CD4-positive, alpha-beta T cell treated with Interleukin-10 for 1 hour (primary cell): ENCODE measurements around the gene HIRIP3.
"Not testable (repeated sequence)": the region's sequence is repeated elsewhere in the genome, so short reads cannot be mapped to it uniquely, and the experiment has no call there.

ENCODE experiments used
- DNase-seq: peaks from one replicate; pipeline ENCODE4 v3.0.0-alpha.2; 2020

The HIRIP3 gene

DNA sequence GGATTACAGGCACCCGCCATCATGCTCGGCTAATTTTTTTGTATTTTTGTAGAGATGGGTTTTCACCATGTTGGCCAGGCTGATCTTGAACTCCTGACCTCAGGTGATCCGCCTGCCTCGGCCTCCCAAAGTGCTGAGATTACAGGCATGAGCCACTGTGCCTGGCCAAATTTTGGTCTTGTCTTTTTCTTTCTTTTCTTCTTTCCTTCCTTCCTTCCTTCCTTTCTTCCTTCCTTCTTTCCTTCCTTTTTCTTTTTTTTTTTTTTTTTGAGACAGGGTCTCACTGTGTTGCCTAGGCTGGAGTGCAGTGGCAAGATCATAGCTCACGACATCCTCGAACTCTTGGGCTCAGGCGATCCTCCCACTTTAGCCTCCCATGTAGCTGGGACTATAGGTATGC lies 20.0 kb upstream of the HIRIP3 start:
- DNase-seq, result not testable (repeated sequence)

DNA sequence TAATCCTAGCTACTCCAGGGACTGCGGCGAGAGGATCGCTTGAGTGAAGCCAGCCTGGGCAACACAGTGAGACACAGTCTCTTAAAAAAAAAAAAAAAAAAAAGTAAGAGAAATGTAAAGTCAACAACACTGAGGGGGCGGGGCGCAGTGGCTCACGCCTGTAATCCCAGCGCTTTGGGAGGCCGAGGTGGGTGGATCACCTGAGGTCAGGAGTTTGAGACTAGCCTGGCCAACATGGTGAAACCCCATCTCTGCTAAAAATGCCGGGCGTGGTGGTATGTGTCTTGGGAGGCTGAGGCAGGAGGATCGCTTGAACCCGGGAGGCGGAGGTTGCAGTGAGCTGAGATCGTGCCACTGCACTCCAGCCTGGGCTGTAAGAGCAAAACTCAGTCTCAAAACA lies 17.2 kb upstream of the HIRIP3 start:
- not testable (repeated sequence) for DNase-seq

DNA sequence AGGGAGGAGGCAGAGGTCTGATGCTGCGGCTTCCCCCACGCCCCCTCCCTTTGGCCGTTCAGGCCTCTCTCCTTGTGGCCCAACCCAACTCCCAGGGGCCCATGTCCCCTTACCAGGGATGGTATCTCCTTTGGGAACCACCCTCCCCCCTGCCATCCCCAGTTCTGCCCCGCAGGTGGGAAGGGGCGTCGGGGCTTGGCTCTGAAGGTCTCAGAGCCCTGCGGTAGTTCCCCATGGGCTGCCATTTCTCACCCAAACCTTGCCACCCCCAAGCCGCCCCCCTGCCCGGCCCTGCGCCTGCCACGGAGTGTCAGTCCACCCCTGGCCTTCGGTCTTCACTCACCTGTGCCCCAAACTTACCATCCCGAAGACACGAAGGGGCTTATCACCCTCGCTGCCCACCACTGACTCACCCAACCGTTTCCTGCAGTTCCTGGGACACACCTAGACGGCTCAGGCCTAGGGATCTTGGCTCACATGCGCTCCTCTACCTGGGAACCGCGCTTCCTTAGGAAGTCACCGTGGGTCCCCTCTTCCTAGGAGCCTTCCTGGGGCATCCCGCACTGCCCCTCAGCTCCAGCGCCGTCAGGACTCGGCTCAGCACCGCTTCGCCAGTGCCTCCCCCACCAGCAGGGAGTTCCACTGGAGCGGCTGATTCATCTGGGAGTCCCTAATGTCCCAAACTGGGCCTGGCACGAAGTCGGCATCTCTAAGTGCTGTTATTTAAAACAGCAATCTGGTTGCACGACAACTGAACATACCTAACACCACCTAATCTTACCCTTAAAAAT lies 16.5 kb upstream of the HIRIP3 start:
- DNase-seq, result no peak

DNA sequence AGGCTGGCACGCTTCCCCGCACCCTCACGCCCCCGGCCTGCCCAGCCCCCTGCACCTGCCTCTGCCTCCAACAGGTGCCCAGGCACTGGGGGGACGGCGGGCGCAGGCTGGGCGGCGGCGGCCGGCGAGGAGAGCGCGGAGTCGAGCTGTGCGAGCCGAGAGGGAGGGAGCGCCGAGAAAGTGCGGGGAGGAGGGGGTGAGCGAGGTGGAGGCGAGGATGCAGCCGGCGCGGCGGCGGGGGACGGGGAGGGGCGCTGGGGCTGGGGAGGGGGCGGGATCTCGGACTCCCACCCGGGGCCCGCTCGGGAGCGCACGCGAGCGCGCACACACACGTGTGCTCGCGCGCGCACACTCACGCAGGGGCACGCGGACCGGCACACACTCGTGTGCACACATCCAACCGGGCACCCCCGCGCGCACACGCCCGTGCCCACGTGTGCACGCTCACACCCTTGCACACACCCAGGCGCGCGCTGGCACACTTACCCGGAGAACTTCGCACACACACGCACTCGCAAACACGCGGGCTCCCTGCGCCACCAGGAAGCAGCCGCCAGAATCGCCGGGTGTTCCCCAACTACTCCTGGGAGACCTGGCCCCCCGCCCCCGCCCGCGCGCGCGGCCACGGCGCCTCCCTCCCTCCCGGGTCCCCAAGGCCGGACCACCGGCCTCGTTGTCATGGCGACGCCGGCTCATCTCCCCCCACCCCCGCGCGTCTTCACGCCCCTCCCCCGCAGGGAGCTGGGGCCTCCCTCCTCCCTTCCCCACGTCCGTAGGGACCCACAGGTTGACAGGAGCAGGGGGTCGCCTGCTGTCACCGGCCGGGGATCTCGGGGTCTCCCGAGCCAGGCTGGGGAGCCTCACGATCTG lies 15.7 kb upstream of the HIRIP3 start, which contains the start of gene DOC2A:
Gene DOC2A, minus strand, starts transcription at position 184 of the 870 bp plus-strand sequence. CDS start 805 bp downstream, outside the sequence.
- peak; percentile 24 for DNase-seq

DNA sequence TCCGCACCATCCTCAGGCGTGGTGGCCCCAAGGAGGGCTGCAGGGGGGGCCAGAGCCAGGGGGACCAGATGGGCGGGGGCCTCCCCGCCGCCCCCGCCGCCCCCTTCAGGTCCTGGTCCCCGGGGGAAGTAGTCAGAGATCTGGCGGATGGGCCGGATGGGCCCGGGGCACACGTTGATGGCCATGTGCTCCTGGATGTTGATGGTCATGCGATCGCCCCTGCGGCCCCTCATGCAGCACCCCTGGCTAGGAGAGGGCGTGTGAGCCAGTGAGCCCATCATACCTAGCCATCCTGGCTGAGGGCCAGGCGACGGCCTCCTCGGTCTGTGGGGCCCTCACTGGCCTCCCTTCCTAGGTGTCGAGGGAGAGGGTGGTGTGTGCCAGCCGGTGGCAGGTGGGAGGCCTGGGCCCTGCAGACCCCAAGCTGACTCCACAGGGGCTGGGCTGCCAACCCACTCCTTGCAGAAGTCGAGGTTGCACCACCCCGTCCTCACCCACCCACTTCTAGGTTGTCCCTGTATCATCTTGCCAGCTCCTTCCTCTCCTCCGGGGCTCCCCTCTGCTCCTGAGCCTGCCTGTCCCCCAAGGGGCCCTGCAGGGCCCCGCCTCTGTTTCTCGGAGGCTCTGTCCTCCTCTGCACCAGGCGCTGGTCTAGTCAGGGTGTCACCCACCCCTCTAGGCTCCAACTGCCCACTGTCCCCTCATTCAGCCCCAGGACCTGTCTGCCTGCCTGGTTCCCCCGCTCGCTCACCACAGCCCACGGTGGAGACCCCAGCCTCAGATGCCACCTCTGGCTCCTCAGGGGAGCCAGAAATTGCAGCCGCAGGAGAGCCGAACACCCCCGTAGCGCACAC lies 14.8 kb upstream of the HIRIP3 start:
- no peak for DNase-seq

DNA sequence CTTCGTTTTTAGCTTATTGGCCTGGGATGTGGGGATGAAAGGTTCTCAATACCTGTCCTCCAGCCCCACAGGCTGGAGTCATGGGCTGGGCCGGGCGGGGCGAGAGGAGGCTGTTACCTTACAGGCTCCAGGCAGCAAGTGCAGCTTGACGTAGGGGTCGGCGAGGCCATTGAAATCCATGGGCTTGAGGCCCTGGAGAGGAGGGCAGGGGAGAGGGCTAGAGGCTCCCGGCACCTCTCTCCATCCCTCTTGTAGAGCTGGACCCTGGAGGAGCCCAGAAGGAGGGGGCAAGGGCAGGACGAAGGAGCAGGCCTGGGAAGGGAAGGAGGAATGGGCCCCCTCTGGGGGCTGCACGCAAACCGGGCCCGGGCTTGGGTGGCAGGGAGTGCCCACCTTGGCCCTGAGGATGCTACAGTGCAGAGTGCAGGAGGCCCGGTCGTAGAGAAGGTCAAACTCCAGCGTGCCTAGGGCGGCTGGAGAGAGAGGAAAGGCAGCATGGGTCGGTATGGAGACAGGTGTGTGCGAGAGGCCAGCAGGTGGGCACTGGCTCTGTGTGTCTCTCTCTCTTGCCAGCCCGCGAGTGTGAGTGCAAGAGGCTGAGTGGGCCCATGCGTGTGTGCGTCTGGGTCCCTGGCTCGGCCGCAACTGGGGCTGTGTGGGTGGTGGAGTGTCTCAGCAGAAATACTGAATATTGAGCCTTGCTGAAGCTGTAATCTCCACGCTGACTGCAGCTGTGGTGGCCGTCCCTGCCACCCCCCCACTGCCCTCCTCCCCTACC lies 13.9 kb upstream of the HIRIP3 start:
- DNase-seq, result no peak

DNA sequence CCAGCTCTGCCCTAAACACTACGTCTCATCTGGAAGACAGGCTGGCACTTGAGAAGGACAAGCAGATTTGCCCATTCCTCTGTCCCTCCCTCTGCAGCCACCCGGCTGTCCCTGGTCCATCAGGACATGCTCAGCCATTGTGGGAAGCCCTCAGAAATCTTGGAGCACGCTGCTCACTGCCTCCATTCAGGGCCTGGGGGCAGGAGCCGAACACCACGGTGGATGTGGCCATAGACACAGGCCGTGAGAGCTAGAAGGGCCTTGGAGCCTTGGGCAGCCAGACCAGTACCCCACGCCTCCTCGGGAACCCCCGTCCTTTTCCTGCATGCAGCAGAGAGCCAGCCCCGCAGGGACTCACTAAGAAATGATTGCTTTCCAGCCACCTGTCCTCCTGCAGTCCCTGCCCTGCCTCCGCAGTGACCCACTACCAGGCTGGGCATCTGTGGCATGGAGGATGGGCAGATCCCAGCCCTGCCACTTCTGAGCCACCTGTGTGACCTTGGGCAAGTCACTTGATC lies 12.0 kb upstream of the HIRIP3 start:
- no peak for DNase-seq

DNA sequence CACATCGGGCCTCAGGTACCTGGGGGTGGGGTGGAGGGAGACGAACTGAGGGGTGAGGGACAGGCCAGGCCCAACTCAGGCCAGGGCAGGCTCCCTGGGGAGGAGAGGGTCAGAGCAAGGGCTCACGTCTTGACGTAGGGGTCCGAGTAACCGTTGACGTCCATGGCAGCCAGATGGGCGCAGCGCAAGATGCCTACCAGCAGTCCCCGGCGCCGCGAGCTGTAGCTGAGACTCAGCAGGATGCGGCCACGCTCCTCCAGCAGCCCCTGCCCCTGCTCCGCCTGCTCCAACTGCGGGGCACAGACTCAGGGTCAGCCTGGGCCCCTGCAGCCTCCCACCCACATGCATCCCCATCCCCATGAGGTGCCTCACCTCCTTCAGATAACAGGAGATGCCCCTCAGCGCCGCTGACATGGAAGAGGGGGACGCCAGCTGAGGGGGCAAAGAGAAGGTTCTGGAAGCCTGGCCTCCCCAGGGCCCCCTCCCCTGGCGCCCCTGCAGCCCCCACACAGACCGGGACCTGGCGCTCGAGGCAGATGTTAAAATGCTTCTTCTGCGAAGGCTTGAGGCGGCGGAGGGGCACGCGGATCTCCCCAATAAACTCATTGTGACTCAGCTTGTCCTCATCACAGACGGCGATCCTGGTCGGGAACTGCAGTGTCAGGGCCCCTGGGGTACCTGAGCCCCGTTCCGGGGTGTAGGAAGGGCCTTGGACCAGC lies 11.4 kb upstream of the HIRIP3 start:
- DNase-seq, result no peak

DNA sequence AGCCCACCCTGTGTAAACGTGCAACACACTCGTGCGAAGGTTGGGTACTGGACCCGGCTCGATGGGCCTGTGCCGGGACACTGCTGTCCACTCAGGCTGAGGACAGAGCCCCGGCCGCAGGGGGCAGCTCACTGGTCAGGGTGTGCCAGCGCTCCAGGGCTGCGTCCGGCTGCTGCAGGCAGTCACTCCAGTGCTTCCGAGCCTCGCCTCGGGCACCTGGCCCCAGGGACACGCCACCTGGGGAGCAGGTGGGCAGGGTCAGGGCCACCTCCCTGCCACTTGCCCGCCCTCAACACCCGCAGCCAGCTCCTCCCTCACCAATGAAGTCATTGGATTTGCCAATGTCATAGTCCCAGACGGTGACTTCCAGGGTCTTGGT lies 10.7 kb upstream of the HIRIP3 start:
- DNase-seq, result no peak

DNA sequence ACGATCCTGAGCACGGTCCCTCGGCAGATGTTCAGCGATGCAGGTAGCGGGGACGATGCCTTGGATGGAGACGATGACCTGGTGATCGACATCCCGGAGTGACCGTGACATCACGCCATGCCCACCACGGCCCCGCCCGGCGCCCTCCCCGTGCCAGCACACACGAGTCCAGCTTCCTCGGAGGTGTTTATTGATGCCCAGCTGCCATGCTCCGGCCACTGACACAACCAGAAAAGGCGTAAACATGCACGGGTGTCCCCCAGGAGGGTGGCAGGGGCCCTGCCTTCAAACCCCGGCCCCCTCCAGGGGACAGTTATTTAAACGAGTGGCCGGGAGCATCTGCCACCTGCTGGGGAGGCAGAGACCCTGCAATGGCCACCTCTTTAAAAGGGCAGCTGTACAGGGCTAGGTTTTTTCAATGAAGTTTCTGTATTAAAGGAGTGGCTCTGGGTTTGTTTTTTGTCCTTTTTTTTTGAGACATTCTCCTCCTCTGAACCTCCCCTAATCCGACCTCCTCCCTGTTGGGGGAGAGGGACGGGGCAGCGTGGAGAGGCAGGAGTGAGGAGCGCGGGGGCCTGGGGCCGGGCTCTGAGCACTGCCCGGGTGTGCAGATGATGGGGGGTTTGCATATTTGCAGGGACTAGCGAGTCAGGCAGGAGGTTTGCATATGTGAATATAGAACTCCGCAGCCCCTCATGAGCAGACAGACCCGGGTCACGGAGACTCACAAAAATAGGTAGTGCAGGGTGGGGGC lies 10.1 kb upstream of the HIRIP3 start:
- DNase-seq, result peak; percentile 57

DNA sequence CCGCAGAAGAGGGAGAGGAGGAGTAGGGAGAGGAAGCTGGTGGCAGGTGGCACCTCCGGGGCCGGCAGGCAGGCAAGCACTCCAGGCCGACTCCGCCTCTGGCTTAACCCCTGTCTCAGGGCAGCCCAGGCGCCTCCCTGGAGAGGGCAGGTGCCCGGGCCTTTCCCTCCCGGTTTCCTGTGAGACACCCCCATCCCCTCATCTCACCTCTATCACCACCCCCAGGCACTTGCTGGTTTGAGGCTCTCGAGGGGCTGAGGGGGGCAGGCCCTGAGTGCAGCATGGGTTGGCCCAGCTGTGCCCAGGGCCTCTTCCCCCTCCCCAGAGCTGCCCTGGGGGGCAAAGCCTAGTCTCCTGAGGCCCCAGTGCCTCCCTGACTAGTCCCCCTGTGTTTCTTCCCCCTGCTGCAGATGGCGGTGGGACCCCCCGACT lies 9.4 kb upstream of the HIRIP3 start:
- no peak for DNase-seq

DNA sequence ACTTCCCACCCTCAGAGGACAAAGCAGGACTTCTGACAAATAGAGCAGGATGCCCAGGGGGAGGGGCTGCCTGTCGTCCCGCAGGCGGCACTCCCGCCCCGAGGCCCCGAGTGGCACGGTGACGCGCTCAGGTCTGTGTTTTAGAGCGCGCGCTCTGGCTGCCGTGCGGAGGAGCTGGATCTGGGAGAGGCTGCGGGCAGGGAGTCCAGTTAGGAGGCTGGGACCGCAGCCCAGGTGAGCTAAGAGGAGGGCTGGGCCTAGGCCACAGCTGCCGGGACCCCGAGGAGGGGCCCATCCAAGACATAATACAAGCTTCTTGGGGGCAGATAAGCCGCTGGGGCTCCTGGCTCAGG lies 9.0 kb upstream of the HIRIP3 start:
- no peak for DNase-seq

DNA sequence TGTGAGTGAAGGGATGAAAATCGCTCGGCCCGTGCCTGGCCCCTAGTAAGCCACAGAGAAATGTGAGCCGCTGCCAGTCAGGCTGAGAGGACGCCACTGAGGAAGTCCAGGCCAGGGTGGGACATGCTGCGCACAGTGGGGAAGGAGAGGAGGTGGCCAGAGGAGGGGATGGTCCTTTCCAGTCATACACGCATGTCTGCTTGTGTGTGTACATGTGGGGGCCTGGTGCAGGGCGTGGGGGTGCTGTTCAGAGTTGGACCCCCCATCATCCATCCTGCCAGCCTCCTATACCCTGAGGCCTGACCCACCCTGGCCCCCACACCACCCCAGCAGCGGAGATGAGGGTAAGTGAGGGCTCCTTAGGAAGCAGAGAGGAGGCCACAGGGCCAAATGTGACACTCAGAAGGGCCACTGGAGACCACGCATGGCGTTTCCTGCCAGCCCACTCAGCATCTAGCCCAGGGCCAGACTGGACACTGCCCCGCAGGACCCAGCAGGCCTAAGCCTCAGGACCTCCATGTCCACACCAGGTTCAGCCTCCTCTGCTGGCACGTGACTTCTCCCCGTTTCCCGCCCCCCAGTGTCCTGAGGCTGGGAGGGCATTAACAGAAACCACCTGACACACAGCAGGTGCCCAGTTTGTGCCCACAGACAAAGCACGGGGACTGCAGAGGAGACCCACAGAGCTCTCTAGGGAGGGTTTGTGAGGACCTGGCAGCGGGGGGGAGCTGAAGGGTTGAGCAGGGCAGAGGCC lies 8.4 kb upstream of the HIRIP3 start:
- no peak for DNase-seq

DNA sequence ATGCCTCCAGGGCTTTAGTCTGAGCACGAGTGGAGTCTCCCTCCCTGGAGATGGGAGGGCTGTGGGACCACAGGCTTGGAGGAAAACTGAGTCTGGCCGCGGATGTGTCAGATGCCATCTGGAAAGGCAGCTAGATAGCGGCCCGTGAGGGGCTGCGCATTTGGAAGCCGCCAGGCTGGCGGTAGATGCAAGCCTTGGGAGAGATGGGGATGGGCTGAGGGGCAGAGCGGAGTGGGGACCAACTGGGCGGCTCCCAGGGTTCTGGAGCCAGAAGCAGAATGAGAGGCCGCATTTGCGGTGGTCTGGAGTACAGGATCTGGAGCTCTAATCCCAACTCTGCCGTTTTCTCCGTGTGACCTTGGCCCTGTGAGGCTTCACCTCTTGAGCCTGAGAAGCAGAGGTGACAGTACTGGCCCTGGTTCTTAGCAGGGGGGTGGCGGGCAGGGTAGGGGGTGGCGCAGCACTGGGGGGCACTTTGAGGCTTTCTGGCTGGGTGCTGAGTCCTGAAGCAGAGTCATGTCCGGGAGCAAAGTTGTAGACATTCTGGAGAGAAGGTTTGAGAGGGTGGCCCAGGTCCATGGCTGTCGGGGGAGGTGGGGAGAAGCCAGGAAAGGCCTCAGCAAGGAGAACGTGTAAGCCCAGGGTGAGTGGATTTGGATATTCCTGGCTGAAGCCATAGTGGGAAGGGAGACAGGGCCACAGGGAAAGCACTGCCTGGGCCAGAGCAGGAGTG lies 7.4 kb upstream of the HIRIP3 start:
- DNase-seq, result no peak

DNA sequence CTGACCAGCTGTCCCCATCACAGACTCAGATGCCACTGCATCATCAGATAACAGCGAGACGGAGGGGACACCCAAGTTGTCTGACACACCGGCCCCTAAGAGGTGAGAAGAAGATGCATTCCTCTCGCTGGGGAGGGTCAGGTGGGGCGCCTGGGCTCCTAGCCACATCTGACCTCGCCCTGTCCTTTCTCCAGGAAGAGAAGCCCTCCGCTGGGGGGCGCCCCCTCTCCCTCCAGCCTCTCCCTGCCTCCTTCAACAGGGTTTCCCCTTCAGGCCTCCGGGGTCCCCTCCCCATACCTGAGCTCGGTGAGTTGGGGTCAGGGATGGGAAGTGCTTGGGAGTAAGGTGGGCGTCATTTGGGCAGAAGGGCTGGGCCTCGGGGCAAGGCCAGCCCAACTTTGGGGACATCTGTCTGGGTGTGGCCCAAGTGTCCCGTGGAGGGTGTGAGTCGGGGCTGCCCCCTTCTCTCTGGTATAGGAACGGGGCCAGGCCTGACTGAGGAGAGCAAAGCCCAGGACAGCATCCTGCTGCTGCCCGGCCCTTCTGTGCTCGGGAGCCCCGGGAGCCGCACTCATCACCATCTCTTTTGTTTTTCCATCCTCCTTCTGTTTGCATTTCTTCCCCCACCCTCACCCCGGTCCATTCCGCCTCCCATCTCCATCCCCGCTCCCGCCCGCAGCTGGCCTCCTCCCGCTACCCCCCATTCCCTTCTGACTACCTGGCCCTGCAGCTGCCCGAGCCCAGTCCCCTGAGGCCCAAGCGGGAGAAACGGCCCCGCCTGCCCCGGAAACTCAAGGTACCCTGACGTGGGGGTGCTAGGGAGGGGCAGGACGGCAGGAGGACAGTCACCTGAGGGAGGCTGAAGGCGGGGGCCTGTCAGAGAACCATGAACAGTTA lies 5.6 kb upstream of the HIRIP3 start:
- no peak for DNase-seq

DNA sequence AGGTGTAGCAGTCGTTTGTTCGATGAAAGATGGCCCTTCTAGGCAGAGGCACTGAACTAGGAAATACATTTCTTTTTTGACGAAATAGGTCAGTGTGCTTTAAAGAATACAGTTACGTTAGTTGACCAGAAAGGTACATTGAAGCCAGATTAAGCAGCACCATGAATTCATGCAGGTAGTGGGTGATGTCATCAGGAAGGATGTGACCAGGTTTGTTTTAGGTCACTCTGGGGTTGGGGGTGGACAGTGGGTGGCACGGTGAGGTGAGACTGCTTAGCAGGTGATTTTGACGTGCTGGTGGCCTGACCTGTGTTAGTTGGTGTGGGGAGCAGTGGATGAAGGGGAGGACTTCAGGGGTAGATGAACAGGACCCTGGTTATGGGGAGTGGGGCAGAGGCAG lies 4.2 kb upstream of the HIRIP3 start:
- no peak for DNase-seq

DNA sequence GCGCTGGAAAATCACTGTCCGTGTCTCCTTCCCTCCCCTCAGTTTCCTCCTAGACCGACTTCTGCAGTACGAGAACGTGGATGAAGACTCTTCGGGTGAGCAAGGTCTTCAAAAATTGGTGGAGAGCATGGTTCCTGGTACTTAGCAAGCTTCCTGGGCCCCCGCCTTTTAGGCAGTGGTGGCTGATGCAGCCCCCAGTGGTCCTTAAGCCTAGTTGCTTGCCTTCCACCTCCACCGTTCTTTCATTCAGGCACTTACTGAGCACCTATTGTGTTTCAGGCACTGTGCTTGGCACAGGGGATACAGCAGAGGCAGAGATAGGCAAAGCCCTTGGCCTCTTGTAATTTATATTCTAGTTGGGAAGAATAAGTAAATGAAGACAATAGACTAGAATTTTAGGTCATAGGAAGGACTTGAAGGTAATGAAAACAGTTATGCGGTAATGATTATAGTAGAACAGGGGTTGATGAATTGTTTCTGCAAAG lies 1.4 kb upstream of the HIRIP3 start:
- DNase-seq, result no peak
